ENCODE measurements around the gene SYCE3.

GRCh38 chr22:50579752-50580151 lies 17.0 kb upstream of the SYCE3 start:
- no peak for TF ChIP-seq CTCF (IDR thresholded peaks at IDR 0.05; ENCODE audit: insufficient read depth, low read length, poor library complexity, severe bottlenecking)
- no peak for TF ChIP-seq EZH2phosphoT487 (conservative IDR thresholded peaks at IDR 0.05; ENCODE audit: low read length)
